Measurements from ENCODE around the gene PPIP5K1. TPM values are rescaled to one million over a fixed set of nuclear protein-coding genes. Genes with fewer than 3 reads are reported as not detected.
"Not testable (repeated sequence)": the region's sequence is repeated elsewhere in the genome, so short reads cannot be mapped to it uniquely, and the experiment has no call there.

PPIP5K1 gene
- total RNA-seq, 1 donor from 2014 or later = 26.9 TPM

DNA sequence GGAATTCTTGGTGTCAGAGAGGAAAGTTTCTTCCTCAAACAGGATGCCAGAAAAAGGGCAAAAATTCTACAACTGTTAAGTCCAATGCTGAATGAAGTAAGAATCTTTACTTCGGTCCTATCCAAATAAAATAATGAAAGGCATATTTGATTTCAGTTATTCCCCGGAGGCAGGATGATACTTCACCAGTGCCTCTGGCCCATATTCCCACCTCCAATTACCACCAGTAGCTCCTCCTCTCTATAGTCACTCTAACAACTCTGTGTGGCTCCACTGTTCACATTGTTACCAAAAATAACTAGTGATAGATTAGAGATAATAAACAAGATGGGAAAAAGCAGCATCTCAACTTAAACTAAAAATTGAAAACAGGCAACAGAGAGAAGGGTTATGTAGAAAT lies 51.9 kb downstream of the PPIP5K1 start:
- Mint-ChIP-seq H3K4me3 (ENCODE audit: unreplicated experiment) (no peak overlapping the region), H3K27ac (ENCODE audit: unreplicated experiment) (no peak overlapping the region), H3K9me3 (ENCODE audit: unreplicated experiment) (no peaks in the 10 kb centered on the region), H3K4me1 (ENCODE audit: unreplicated experiment) (no peaks in the 10 kb centered on the region), H3K36me3 (ENCODE audit: low read depth, unreplicated experiment) (peaks cover 4% of the 10 kb centered on the region), H3K27me3 (ENCODE audit: unreplicated experiment) (peaks cover 1% of the 10 kb centered on the region)
- DNase-seq (ENCODE audit: low spot score) = no peak
- TF ChIP-seq CTCF (IDR thresholded peaks at IDR 0.05; ENCODE audit: unreplicated experiment) = no peak

DNA sequence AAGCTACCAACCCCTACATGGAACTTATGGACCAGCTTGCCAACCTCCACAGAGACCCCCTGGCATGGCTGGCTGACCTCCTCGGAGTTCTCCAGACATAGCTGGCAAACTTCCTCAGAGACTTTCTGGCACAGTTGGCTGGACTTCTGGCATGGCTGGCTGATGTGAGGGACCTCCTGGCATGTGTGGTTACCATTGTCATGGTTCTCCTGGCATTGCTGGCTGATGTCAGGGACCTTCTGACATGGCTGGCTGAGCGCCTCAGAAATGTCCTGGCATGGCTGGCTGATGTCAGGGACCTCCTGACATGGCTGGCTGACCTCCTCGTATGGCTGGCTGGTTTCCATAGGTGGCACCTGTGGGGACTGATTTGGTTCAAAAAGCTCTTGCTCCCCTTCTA lies 55.1 kb downstream of the PPIP5K1 start:
- Mint-ChIP-seq H3K36me3 (ENCODE audit: low read depth, unreplicated experiment) (peaks cover 4% of the 10 kb centered on the region), H3K4me1 (ENCODE audit: unreplicated experiment) (no peaks in the 10 kb centered on the region), H3K4me3 (ENCODE audit: unreplicated experiment) (no peak overlapping the region), H3K27ac (ENCODE audit: unreplicated experiment) (no peak overlapping the region), H3K9me3 (ENCODE audit: unreplicated experiment) (no peaks in the 10 kb centered on the region), H3K27me3 (ENCODE audit: unreplicated experiment) (peaks cover 4% of the 10 kb centered on the region)
- TF ChIP-seq CTCF (IDR thresholded peaks at IDR 0.05; ENCODE audit: unreplicated experiment) = no peak
- DNase-seq (ENCODE audit: low spot score) = no peak

DNA sequence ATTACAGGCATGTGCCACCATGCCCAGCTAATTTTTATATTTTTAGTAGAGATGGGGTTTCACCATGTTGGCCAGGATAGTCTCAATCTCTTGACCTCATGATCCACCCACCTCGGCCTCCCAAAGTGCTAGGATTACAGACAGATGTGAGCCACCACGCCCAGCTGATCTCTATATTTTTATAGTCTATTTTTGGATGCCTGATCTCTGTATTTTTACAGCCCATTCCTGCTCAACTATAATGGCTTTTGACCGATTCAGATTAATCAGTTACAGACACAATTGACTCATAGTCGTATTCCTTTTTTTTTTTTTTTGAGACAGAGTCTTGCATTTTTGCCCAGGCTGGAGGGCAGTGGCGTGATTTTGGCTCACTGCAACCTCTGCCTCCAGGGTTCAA lies 57.2 kb downstream of the PPIP5K1 start:
- H3K4me1 Mint-ChIP-seq (ENCODE audit: unreplicated experiment); H3K27ac Mint-ChIP-seq (ENCODE audit: unreplicated experiment); DNase-seq (ENCODE audit: low spot score); H3K9me3 Mint-ChIP-seq (ENCODE audit: unreplicated experiment); H3K4me3 Mint-ChIP-seq (ENCODE audit: unreplicated experiment); H3K36me3 Mint-ChIP-seq (ENCODE audit: low read depth, unreplicated experiment); H3K27me3 Mint-ChIP-seq (ENCODE audit: unreplicated experiment): not testable (repeated sequence)

GRCh38 chr15:43531018-43531670 lies 58.9 kb downstream of the PPIP5K1 start:
- Mint-ChIP-seq H3K36me3 (ENCODE audit: low read depth, unreplicated experiment) (peaks cover 6% of the 10 kb centered on the region), H3K27me3 (ENCODE audit: unreplicated experiment) (peaks cover 4% of the 10 kb centered on the region), H3K9me3 (ENCODE audit: unreplicated experiment) (no peaks in the 10 kb centered on the region), H3K27ac (ENCODE audit: unreplicated experiment) (no peak overlapping the region), H3K4me1 (ENCODE audit: unreplicated experiment) (peaks cover 3% of the 10 kb centered on the region), H3K4me3 (ENCODE audit: unreplicated experiment) (no peak overlapping the region)
- no peak for TF ChIP-seq CTCF (IDR thresholded peaks at IDR 0.05; ENCODE audit: unreplicated experiment)
- DNase-seq (ENCODE audit: low spot score) = no peak

DNA sequence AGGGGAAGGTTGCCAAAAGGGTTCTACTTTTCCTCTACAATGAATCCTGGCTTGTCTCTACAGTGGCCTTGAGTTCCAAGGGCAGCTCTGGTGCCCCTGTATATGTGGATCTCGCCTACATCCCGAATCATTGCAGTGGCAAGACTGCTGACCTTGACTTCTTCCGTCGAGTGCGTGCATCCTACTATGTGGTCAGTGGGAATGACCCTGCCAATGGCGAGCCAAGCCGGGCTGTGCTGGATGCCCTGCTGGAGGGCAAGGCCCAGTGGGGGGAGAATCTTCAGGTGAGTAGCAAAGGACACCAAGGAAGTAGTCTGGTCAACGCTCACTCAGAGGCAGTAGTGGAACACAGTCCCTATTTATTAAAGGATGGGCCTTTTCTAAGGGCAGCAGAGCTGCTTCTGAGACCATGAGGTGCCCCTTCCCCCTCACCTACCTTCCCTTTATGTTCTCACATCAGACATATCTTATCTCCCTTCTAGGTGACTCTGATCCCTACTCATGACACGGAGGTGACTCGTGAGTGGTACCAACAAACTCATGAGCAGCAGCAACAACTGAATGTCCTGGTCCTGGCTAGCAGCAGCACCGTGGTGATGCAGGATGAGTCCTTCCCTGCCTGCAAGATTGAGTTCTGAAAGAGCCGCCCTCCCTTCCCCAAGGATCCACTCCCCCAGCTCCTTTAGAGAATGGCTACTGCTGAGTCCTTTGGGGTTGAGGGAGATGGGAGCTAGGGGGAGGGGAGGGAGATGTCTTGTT lies 60.2 kb downstream of the PPIP5K1 start:
- no peaks in the 10 kb centered on the region for H3K9me3 Mint-ChIP-seq (ENCODE audit: unreplicated experiment)
- H3K27ac Mint-ChIP-seq (ENCODE audit: unreplicated experiment) = no peak overlapping the region
- no peak overlapping the region for H3K4me3 Mint-ChIP-seq (ENCODE audit: unreplicated experiment)
- no peak for TF ChIP-seq CTCF (IDR thresholded peaks at IDR 0.05; ENCODE audit: unreplicated experiment)
- peaks cover 4% of the 10 kb centered on the region for H3K27me3 Mint-ChIP-seq (ENCODE audit: unreplicated experiment)
- H3K36me3 Mint-ChIP-seq (ENCODE audit: low read depth, unreplicated experiment) = peaks cover 10% of the 10 kb centered on the region
- H3K4me1 Mint-ChIP-seq (ENCODE audit: unreplicated experiment) = peaks cover 9% of the 10 kb centered on the region
- DNase-seq (ENCODE audit: low spot score) = no peak
